Measurements from ENCODE around the gene VEGFA.

- TF ChIP-seq FOXP2 (optimal IDR thresholded peaks at IDR 0.05; ENCODE audit: control extremely low read depth, extremely low read length, insufficient read depth) (no peak), POLR2AphosphoS5 (IDR thresholded peaks at IDR 0.05; ENCODE audit: borderline replicate concordance, low read depth, low read length) (no peak)
Observed at GRCh38 chr6:43823390-43823789, 53.4 kb downstream of the VEGFA start.

Measured in SK-N-MC (cell line).